K562 (cell line): ENCODE results near the gene NR1D1. TPM values are rescaled to one million over a fixed set of nuclear protein-coding genes. Genes with fewer than 3 reads are reported as not detected.

Source experiments
- ATAC-seq: fragments of 200-7000 bp; cut with Tn5 transposase; 3 replicates; pipeline ENCODE4 v1.9.1; 2020; ENCODE audit warnings: moderate library complexity
- BruUV-seq: library from RNA; stranded (reverse); fragments of 400-500 nt; replicated peaks from 2 replicates; lab custom pipeline; 2021; lab: Mats Ljungman, UMichigan
- CTCF ChIA-PET: fragments of 300-600 bp; formaldehyde crosslinking; extraction: SDS; loops from one replicate; lab custom pipeline; 2021; ENCODE audit warnings: low intra/inter-chr PET ratio; lab: Yijun Ruan, JAX
- POLR2A ChIA-PET: fragments of 300-600, 350-650 bp; sonication (Branson Sonifier 250); formaldehyde crosslinking; extraction: SDS; loops from one replicate; lab custom pipeline; 2021; ENCODE audit warnings: antibody characterized with exemption, inconsistent platforms; lab: Yijun Ruan, JAX
- DNase-seq, 4 experiments: peaks; one replicate each; pipeline versions ENCODE4 v3.0.0 to v3.0.0-alpha.2; 2011 to 2018; ENCODE audit warnings: low spot score in 3 of 4, mixed read lengths in 3 of 4; ENCODE audit errors: extremely low read depth in 1 of 4
- FAIRE-seq: peaks from 2 replicates; lab custom pipeline; 2011; peaks lifted over from hg19 to GRCh38; lab: Jason Lieb, UNC
- H2AFZ ChIP-seq: 2 replicates; pipeline ENCODE4 v1.6.0; 2011; ENCODE audit warnings: low read depth, low read length, control low read depth, inconsistent platforms
- H3K27ac ChIP-seq: fragments of 200-600 bp; 3 replicates; pipeline ENCODE4 v1.8.0; 2011; ENCODE audit warnings: low read depth, mild to moderate bottlenecking, control low read depth, inconsistent platforms, low read length, moderate library complexity, mixed read lengths; ENCODE audit errors: extremely low read depth
- H3K27me3 ChIP-seq, 2 experiments: fragments of 300-600 bp in 1 of 2; 2 replicates in 1 of 2; 3 replicates in 1 of 2; pipeline versions ENCODE4 v1.6.0 to v1.8.0; 2011; ENCODE audit warnings: inconsistent platforms in 2 of 2, low read length in 2 of 2, mild to moderate bottlenecking in 1 of 2, mixed read lengths in 1 of 2, moderate library complexity in 1 of 2; ENCODE audit not compliant: control insufficient read depth in 2 of 2, insufficient read depth in 2 of 2
- H3K36me3 ChIP-seq: fragments of 300-600 bp; 3 replicates; pipeline ENCODE4 v1.8.0; 2011; ENCODE audit warnings: mild to moderate bottlenecking, low read length, inconsistent platforms; ENCODE audit not compliant: control insufficient read depth, insufficient read depth
- H3K4me1 ChIP-seq, 2 experiments: fragments of 200-600 bp in 1 of 2; replicated peaks in 1 of 2; 2 replicates in 1 of 2; 3 replicates in 1 of 2; pipeline versions ENCODE4 v1.5.1 to v1.8.0; 2011; ENCODE audit warnings: inconsistent platforms in 2 of 2, low read length in 2 of 2, mild to moderate bottlenecking in 1 of 2, mixed read lengths in 1 of 2, moderate library complexity in 1 of 2; ENCODE audit not compliant: control insufficient read depth in 2 of 2, insufficient read depth in 2 of 2
- H3K4me2 ChIP-seq: 2 replicates; pipeline ENCODE4 v1.6.1; 2011; ENCODE audit warnings: low read length, control low read depth, inconsistent platforms, mixed read lengths; ENCODE audit not compliant: insufficient read depth
- H3K4me3 ChIP-seq: fragments of 200-600 bp; sonication (generic), shearing (Covaris generic); 2 replicates; pipeline ENCODE4 v1.5.1; 2016; ENCODE audit warnings: control low read depth, inconsistent platforms
- H3K79me2 ChIP-seq: fragments of 200-600 bp; 3 replicates; pipeline ENCODE4 v1.8.0; 2011; ENCODE audit warnings: low read length, inconsistent platforms; ENCODE audit not compliant: control insufficient read depth, insufficient read depth
- H3K9ac ChIP-seq, 2 experiments: 2 replicates each; pipeline versions ENCODE4 v1.6.0 to v1.6.1; 2011; ENCODE audit warnings: low read depth in 2 of 2, low read length in 2 of 2, control low read depth in 1 of 2, inconsistent platforms in 1 of 2, mild to moderate bottlenecking in 1 of 2, mixed read lengths in 1 of 2; ENCODE audit not compliant: insufficient read depth in 1 of 2
- H3K9me1 ChIP-seq: one replicate; pipeline ENCODE4 v1.6.0; 2011; ENCODE audit warnings: inconsistent platforms, mild to moderate bottlenecking, low read length, moderate library complexity; ENCODE audit not compliant: control insufficient read depth, insufficient read depth
- H3K9me3 ChIP-seq: replicated peaks from 2 replicates; pipeline ENCODE4 v1.5.1; 2011; ENCODE audit warnings: low read depth, low read length, inconsistent platforms; ENCODE audit not compliant: control insufficient read depth, insufficient read depth
- H4K20me1 ChIP-seq: replicated peaks from 2 replicates; pipeline ENCODE4 v1.6.1; 2011; ENCODE audit warnings: low read length, inconsistent platforms, mixed read lengths; ENCODE audit not compliant: control insufficient read depth, insufficient read depth
- ADNP ChIP-seq: fragments of 200-800 bp; sonication (Bioruptor generic); IDR thresholded peaks from 2 replicates; pipeline ENCODE4 v1.6.1; 2016; ENCODE audit warnings: missing genetic modification characterization, missing compliant biosample characterization
- FOXK2 ChIP-seq, 2 experiments: fragments of 450-650 bp; IDR thresholded peaks in 1 of 2; conservative IDR thresholded peaks in 1 of 2; 2 replicates each; pipeline ENCODE4 v1.6.1; 2016; ENCODE audit warnings: low read depth in 2 of 2, mild to moderate bottlenecking in 1 of 2
- MEF2A ChIP-seq: IDR thresholded peaks from 2 replicates; pipeline ENCODE4 v1.6.1; 2011; ENCODE audit warnings: low read depth, mild to moderate bottlenecking, low read length, moderate library complexity; ENCODE audit not compliant: control insufficient read depth
- MTA3 ChIP-seq: fragments of 450-650 bp; formaldehyde crosslinking; IDR thresholded peaks from 2 replicates; pipeline ENCODE4 v1.6.1; 2017; ENCODE audit warnings: mild to moderate bottlenecking, borderline replicate concordance
- NR1H2 ChIP-seq: sonication (generic); formaldehyde crosslinking; IDR thresholded peaks from 2 replicates; pipeline ENCODE4 v1.4.0; 2020; ENCODE audit warnings: mild to moderate bottlenecking, missing genetic modification reagents
- PHB ChIP-seq: fragments of 250-450 bp; sonication (Bioruptor Pico); IDR thresholded peaks from 2 replicates; pipeline ENCODE4 v1.5.0; 2021
- RUNX1 ChIP-seq: sonication (generic); IDR thresholded peaks from 2 replicates; pipeline ENCODE4 v1.6.1; 2016; ENCODE audit warnings: antibody characterized with exemption, low read depth
- SMARCE1 ChIP-seq: fragments of 450-650 bp; IDR thresholded peaks from 2 replicates; pipeline ENCODE4 v1.7.1; 2016; ENCODE audit warnings: mild to moderate bottlenecking
- ZNF175 ChIP-seq: fragments of 200-800 bp; sonication (Bioruptor generic); IDR thresholded peaks from 2 replicates; pipeline ENCODE4 v1.6.1; 2016; ENCODE audit warnings: low read depth, mild to moderate bottlenecking, missing genetic modification characterization, missing compliant biosample characterization
- ZNF282 ChIP-seq: sonication (generic); formaldehyde crosslinking; IDR thresholded peaks from 2 replicates; pipeline ENCODE4 v1.8.1; 2023; ENCODE audit warnings: missing genetic modification reagents
- ZNF347 ChIP-seq: fragments of 450-650 bp; formaldehyde crosslinking; IDR thresholded peaks from 2 replicates; pipeline ENCODE4 v1.4.0; 2020; ENCODE audit warnings: low read depth, mild to moderate bottlenecking, moderate library complexity
- WGBS: fragments of 100-300 bp; shearing (Covaris generic); methylation state at CpG from one replicate; pipeline ENCODE4 v1.1.6; 2016; ENCODE audit warnings: low coverage, mixed read lengths; ENCODE audit not compliant: insufficient coverage; ENCODE audit errors: missing lambda C conversion rate; 5-methylcytosine and 5-hydroxymethylcytosine counted together
- in situ Hi-C: fragments of 300-500 bp; cut with MboI; formaldehyde crosslinking; loops from 4 replicates; pipeline ENCODE4 v1.15.0; 2018; ENCODE audit warnings: inconsistent platforms, mixed read lengths
- intact Hi-C: fragments of 100-400 bp; cut with micrococcal nuclease; formaldehyde crosslinking; loops from 2 replicates; pipeline ENCODE4 v1.14.2; 2022
- polyA plus RNA-seq, 8 experiments: library from polyadenylated mRNA; depleted of rRNA in 4 of 8; stranded (reverse) in 5 of 8; unstranded in 3 of 8; fragments of >200 nt; fragmentation: Nextera tagmentation in 2 of 8; fragmentation: Illumina TruSeq in 1 of 8; extraction: Ambion mirVana in 2 of 8; extraction: Trizol in 1 of 8; gene quantifications; 2 replicates each; pipeline versions ENCODE4 v1.2.1 to v1.2.3, GENCODE V29; 2011 to 2014; ENCODE audit warnings: inconsistent platforms in 1 of 8, missing spikeins in 1 of 8
- total RNA-seq, 7 experiments: library from RNA; depleted of rRNA in 6 of 7; stranded (reverse); fragments of >200 nt in 6 of 7; fragmentation: Illumina TruSeq in 2 of 7; extraction: Trizol in 2 of 7; gene quantifications; 2 replicates each; pipeline versions ENCODE4 v1.2.1 to v1.2.3, GENCODE V29; 2011 to 2021; ENCODE audit warnings: low replicate concordance in 1 of 7
- TF ChIP-seq, protein P1 (sequence below): fragments of 450-650 bp; IDR thresholded peaks from 2 replicates; pipeline ENCODE4 v1.6.1; 2014; ENCODE audit warnings: low read depth, mild to moderate bottlenecking, moderate library complexity, borderline replicate concordance
- TF ChIP-seq, protein P2 (sequence below): sonication (generic); formaldehyde crosslinking; IDR thresholded peaks from 2 replicates; pipeline ENCODE4 v1.8.1; 2023; ENCODE audit warnings: missing genetic modification reagents, mild to moderate bottlenecking, borderline replicate concordance

NR1D1 gene
- total and polyA plus RNA-seq, 9 of the 15 experiments (the other 6 are each of a cell fraction or from before 2014, with no cell fraction given), result 0.25 to 7.7 (median 0.65) TPM

DNA sequence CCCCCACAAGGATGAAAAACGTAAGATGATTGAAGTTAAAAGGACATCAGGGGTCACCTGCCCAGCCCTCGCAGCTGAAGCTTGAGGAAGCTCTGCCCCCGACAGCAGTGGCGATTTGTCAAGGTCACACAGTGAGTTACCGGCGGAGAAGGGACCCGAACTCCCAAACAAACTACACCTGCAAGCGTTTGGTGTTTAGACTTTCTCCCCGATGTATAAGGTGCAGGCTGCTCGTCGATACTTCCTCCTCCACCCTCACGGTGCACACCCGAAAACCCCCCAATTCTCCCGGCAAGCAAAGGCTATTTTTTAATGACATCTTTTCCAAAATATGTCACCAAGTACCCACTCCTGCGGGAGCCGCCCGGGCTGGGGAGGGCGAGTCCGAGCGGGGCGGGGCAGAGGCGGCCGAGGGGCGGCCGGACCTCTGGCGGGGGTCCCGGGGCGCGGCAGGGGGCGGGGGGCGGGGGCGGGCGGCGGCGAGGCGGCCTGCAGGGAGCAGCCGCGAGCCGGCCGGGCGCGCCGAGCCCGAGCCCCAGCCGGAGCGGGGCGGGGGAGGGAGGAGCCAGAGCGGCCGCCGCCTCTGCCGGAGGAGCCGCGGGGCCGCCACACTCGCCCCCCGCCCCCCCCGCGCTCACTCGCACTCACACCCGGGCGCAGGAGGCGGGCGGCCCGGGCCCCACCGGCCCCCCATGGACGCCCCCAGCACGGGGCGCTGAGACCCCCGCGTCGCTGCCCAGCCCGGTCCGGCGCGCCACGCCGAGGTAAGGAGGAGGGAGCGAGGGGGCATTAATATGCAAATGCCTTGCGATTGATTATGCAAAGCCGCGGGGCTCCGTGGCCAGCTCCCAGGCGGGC, 37.8 kb downstream of the NR1D1 start, which contains the start of gene THRA (continued):
- TF ChIP-seq MTA3, result no peak
- TF ChIP-seq, all 486 proteins: peak for 15

DNA sequence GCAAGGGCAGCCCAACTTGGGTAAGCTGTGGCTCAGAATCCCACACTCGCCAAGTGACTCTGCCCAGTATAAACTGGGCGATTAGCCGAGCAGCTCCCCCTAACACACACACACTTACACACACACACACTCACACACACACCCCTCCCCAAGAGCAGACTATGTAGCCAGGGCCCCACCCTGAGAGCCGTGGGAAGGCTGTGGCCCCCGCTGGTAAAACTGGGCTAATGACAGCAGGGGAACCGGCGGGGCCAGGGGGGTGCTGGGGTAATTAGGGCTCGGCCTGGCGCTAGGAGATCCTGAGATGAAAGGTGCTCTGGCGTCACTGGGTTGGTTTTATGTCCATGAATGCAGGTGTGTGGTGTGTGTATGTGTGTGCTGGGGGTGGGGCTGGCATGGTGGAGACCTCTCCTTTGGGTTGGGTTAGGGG, 38.8 kb downstream of the NR1D1 start:
- Histone ChIP-seq H3K4me2 (no peak overlapping the region), H2AFZ (peak overlapping the region; percentile 97; the same call in 1 of the 2 replicates), H4K20me1 (no peaks in the 10 kb centered on the region), H3K4me1 (peaks cover 31 to 50% of the 10 kb centered on the region in 2 experiments), H3K4me3 (no peak overlapping the region), H3K9ac (peak overlapping the region in 1 of 2 experiments; percentile 3; a peak in 1 of 4 replicates), H3K27ac (no peak overlapping the region), H3K27me3 (no peaks in the 10 kb centered on the region), H3K79me2 (peaks cover 35% of the 10 kb centered on the region), H3K9me1 (no peaks in the 10 kb centered on the region), H3K36me3 (no peaks in the 10 kb centered on the region; the same call in 2 of the 3 replicates), H3K9me3 (no peaks in the 10 kb centered on the region)
- ATAC-seq (no peak), FAIRE-seq (no peak), DNase-seq (no peak)
- no TSS peak for BruUV-seq
- POLR2A ChIA-PET, result interaction anchor here (0.6 to 1.3 kb wide), 2 partner anchors 9 to 50 kb away, joined by 3 read pairs; no protein-coding TSS in a partner anchor
- in situ Hi-C loops (no loop called here), intact Hi-C loops (no loop called here)
- CTCF ChIA-PET, result interaction anchor here (0.7 kb wide), 1 partner anchor 227 kb away, joined by 3 read pairs; no protein-coding TSS in a partner anchor
- 66% methylated on average over 7 of the region's 10 CpGs for WGBS
- TF ChIP-seq, protein P1, sequence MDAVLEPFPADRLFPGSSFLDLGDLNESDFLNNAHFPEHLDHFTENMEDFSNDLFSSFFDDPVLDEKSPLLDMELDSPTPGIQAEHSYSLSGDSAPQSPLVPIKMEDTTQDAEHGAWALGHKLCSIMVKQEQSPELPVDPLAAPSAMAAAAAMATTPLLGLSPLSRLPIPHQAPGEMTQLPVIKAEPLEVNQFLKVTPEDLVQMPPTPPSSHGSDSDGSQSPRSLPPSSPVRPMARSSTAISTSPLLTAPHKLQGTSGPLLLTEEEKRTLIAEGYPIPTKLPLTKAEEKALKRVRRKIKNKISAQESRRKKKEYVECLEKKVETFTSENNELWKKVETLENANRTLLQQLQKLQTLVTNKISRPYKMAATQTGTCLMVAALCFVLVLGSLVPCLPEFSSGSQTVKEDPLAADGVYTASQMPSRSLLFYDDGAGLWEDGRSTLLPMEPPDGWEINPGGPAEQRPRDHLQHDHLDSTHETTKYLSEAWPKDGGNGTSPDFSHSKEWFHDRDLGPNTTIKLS, result no peak
- no peak for TF ChIP-seq RUNX1
- TF ChIP-seq ZNF282 (CRISPR knock-in tag), result no peak
- no peak for TF ChIP-seq FOXK2 (conservative IDR thresholded peaks at IDR 0.05 in 1 of 2, IDR thresholded peaks at IDR 0.05 in 1 of 2; ENCODE audit: low read depth in 2 of 2)
- TF ChIP-seq ZNF175, result no peak
- TF ChIP-seq MEF2A, result no peak
- TF ChIP-seq ADNP, result no peak
- TF ChIP-seq PHB (CRISPR knock-in tag), result no peak
- TF ChIP-seq, protein P2, sequence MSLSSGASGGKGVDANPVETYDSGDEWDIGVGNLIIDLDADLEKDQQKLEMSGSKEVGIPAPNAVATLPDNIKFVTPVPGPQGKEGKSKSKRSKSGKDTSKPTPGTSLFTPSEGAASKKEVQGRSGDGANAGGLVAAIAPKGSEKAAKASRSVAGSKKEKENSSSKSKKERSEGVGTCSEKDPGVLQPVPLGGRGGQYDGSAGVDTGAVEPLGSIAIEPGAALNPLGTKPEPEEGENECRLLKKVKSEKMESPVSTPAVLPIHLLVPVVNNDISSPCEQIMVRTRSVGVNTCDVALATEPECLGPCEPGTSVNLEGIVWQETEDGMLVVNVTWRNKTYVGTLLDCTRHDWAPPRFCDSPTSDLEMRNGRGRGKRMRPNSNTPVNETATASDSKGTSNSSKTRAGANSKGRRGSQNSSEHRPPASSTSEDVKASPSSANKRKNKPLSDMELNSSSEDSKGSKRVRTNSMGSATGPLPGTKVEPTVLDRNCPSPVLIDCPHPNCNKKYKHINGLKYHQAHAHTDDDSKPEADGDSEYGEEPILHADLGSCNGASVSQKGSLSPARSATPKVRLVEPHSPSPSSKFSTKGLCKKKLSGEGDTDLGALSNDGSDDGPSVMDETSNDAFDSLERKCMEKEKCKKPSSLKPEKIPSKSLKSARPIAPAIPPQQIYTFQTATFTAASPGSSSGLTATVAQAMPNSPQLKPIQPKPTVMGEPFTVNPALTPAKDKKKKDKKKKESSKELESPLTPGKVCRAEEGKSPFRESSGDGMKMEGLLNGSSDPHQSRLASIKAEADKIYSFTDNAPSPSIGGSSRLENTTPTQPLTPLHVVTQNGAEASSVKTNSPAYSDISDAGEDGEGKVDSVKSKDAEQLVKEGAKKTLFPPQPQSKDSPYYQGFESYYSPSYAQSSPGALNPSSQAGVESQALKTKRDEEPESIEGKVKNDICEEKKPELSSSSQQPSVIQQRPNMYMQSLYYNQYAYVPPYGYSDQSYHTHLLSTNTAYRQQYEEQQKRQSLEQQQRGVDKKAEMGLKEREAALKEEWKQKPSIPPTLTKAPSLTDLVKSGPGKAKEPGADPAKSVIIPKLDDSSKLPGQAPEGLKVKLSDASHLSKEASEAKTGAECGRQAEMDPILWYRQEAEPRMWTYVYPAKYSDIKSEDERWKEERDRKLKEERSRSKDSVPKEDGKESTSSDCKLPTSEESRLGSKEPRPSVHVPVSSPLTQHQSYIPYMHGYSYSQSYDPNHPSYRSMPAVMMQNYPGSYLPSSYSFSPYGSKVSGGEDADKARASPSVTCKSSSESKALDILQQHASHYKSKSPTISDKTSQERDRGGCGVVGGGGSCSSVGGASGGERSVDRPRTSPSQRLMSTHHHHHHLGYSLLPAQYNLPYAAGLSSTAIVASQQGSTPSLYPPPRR (CRISPR knock-in tag), result no peak
- no peak for TF ChIP-seq ZNF347 (CRISPR knock-in tag)
- TF ChIP-seq SMARCE1, result no peak
- TF ChIP-seq NR1H2 (CRISPR knock-in tag), result no peak
